K562 (cell line): Measurements from ENCODE around the gene MICU1. TPM values are rescaled to one million over a fixed set of nuclear protein-coding genes. Genes with fewer than 3 reads are reported as not detected.

ENCODE experiments used
- CREB3 ChIP-seq: fragments of 450-650 bp; conservative IDR thresholded peaks from 2 replicates; pipeline ENCODE4 v1.6.1; 2016; ENCODE audit warnings: missing genetic modification characterization, low read depth, mild to moderate bottlenecking, missing compliant biosample characterization, moderate library complexity
- KLF6 ChIP-seq: fragments of 250-450 bp; sonication (Bioruptor Pico); IDR thresholded peaks from 2 replicates; pipeline ENCODE4 v1.4.0; 2020; ENCODE audit warnings: mild to moderate bottlenecking, moderate library complexity, borderline replicate concordance
- MLLT1 ChIP-seq, 2 experiments: fragments of 450-650 bp; IDR thresholded peaks; 2 replicates each; pipeline ENCODE4 v1.6.1; 2016
- RAD21 ChIP-seq, 2 experiments: fragments of 250-450 bp in 1 of 2; fragments of 450-650 bp in 1 of 2; sonication (Bioruptor Pico) in 1 of 2; formaldehyde crosslinking in 1 of 2; IDR thresholded peaks in 1 of 2; conservative IDR thresholded peaks in 1 of 2; 2 replicates each; pipeline versions ENCODE4 v1.4.0 to v1.8.0; 2020 to 2022; ENCODE audit warnings: mild to moderate bottlenecking in 2 of 2, moderate library complexity in 1 of 2
- TEAD2 ChIP-seq: fragments of 450-650 bp; IDR thresholded peaks from 2 replicates; pipeline ENCODE4 v1.6.1; 2016; ENCODE audit warnings: missing genetic modification characterization, control low read depth, missing compliant biosample characterization
- ZNF134 ChIP-seq: fragments of 250-450 bp; sonication (Bioruptor Pico); conservative IDR thresholded peaks from 2 replicates; pipeline ENCODE4 v1.4.0; 2020
- ZNF175 ChIP-seq: fragments of 200-800 bp; sonication (Bioruptor generic); IDR thresholded peaks from 2 replicates; pipeline ENCODE4 v1.6.1; 2016; ENCODE audit warnings: low read depth, mild to moderate bottlenecking, missing genetic modification characterization, missing compliant biosample characterization
- ZNF224 ChIP-seq: sonication (generic); formaldehyde crosslinking; IDR thresholded peaks from 2 replicates; pipeline ENCODE4 v1.8.0; 2022; ENCODE audit warnings: mild to moderate bottlenecking, missing genetic modification reagents
- ZNF24 ChIP-seq: fragments of 450-650 bp; IDR thresholded peaks from 2 replicates; pipeline ENCODE4 v1.6.1; 2016
- ZNF707 ChIP-seq: fragments of 250-450 bp; sonication (Bioruptor Pico); conservative IDR thresholded peaks from 2 replicates; pipeline ENCODE4 v1.8.0; 2022; ENCODE audit warnings: inconsistent platforms, mild to moderate bottlenecking, moderate library complexity
- polyA plus RNA-seq, 8 experiments: library from polyadenylated mRNA; depleted of rRNA in 4 of 8; stranded (reverse) in 5 of 8; unstranded in 3 of 8; fragments of >200 nt; fragmentation: Nextera tagmentation in 2 of 8; fragmentation: Illumina TruSeq in 1 of 8; extraction: Ambion mirVana in 2 of 8; extraction: Trizol in 1 of 8; gene quantifications; 2 replicates each; pipeline versions ENCODE4 v1.2.1 to v1.2.3, GENCODE V29; 2011 to 2014; ENCODE audit warnings: inconsistent platforms in 1 of 8, missing spikeins in 1 of 8
- total RNA-seq, 7 experiments: library from RNA; depleted of rRNA in 6 of 7; stranded (reverse); fragments of >200 nt in 6 of 7; fragmentation: Illumina TruSeq in 2 of 7; extraction: Trizol in 2 of 7; gene quantifications; 2 replicates each; pipeline versions ENCODE4 v1.2.1 to v1.2.3, GENCODE V29; 2011 to 2021; ENCODE audit warnings: low replicate concordance in 1 of 7
- TF ChIP-seq, protein P1 (sequence below): sonication (generic); formaldehyde crosslinking; IDR thresholded peaks from 2 replicates; pipeline ENCODE4 v1.8.0; 2023; ENCODE audit warnings: mild to moderate bottlenecking, missing genetic modification reagents
- TF ChIP-seq, protein P2 (sequence below), 2 experiments: fragments of 450-650 bp; IDR thresholded peaks; 2 replicates each; pipeline ENCODE4 v1.6.1; 2018; ENCODE audit warnings: mild to moderate bottlenecking in 2 of 2, low read depth in 1 of 2; ENCODE audit not compliant: partially characterized antibody in 2 of 2
- TF ChIP-seq, protein P3 (sequence below), 2 experiments: fragments of 250-450 bp in 1 of 2; fragments of 450-650 bp in 1 of 2; sonication (Bioruptor Pico) in 1 of 2; IDR thresholded peaks; 2 replicates each; pipeline versions ENCODE4 v1.6.1 to v1.8.0; 2016 to 2021; ENCODE audit warnings: mild to moderate bottlenecking in 2 of 2, moderate library complexity in 2 of 2, missing compliant biosample characterization in 1 of 2, missing genetic modification characterization in 1 of 2

The MICU1 gene
- total and polyA plus RNA-seq, 9 of the 15 experiments (the other 6 are each of a cell fraction or from before 2014, with no cell fraction given), result 29.3 to 76.8 (median 48.4) TPM

DNA sequence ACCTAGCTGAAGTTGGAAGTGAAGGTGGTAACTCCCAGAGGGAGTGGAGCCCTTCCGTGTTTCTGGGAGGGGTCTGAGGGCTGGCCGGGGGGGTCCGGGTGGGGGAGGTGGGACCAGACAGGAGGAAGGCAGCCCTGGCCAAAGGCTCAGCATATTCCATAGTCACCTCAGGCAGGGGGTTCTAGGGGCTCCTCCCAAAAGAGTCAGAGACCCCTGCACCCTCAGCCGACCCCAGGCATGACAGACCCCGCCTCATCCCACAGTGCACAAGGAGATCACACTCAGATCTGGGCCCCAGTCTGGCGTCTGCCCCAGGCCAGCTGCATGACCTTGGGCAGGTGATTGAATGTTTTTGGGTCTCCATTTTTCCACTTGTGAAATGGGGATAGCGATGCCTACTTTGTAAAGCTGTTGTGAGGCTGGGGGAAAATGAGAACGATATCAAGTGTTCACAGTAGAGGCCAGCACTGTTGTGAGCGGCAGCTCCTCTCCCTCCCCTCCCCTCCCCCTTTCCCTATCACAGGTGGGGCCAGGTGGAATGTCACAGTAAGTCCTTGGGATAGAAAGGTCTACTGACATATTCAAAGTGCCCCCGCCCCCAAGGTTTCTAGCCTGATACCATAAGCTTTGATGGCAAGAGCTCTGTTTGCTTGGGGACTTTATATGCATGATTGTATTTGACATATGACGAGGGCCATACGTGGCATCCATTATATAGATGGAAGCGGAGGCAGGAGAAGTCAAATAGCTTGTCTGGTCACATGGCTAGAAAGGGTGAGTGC is 304.4 kb downstream of the MICU1 start (continued):
- TF ChIP-seq MLLT1 (IDR thresholded peaks at IDR 0.05), result peak; percentile 32 to 68; a peak in 2 of 4 replicates
- TF ChIP-seq, protein P1, sequence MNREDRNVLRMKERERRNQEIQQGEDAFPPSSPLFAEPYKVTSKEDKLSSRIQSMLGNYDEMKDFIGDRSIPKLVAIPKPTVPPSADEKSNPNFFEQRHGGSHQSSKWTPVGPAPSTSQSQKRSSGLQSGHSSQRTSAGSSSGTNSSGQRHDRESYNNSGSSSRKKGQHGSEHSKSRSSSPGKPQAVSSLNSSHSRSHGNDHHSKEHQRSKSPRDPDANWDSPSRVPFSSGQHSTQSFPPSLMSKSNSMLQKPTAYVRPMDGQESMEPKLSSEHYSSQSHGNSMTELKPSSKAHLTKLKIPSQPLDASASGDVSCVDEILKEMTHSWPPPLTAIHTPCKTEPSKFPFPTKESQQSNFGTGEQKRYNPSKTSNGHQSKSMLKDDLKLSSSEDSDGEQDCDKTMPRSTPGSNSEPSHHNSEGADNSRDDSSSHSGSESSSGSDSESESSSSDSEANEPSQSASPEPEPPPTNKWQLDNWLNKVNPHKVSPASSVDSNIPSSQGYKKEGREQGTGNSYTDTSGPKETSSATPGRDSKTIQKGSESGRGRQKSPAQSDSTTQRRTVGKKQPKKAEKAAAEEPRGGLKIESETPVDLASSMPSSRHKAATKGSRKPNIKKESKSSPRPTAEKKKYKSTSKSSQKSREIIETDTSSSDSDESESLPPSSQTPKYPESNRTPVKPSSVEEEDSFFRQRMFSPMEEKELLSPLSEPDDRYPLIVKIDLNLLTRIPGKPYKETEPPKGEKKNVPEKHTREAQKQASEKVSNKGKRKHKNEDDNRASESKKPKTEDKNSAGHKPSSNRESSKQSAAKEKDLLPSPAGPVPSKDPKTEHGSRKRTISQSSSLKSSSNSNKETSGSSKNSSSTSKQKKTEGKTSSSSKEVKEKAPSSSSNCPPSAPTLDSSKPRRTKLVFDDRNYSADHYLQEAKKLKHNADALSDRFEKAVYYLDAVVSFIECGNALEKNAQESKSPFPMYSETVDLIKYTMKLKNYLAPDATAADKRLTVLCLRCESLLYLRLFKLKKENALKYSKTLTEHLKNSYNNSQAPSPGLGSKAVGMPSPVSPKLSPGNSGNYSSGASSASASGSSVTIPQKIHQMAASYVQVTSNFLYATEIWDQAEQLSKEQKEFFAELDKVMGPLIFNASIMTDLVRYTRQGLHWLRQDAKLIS (CRISPR knock-in tag), result peak; percentile 79; the same call in 1 of the 2 replicates
- TF ChIP-seq RAD21 (CRISPR knock-in tag; conservative IDR thresholded peaks at IDR 0.05 in 1 of 2, IDR thresholded peaks at IDR 0.05 in 1 of 2), result peak in 1 of 2 experiments; percentile 19; a peak in 1 of 4 replicates
- peak; percentile 68 for TF ChIP-seq ZNF175 (CRISPR knock-in tag)
- peak; percentile 55; the same call in 1 of the 2 replicates for TF ChIP-seq ZNF24
- TF ChIP-seq ZNF134 (CRISPR knock-in tag), result 0 out of 2 replicates have a peak, but pooled peaks have one; percentile 9
- TF ChIP-seq TEAD2 (tag), result peak; percentile 58; the same call in 1 of the 2 replicates
- TF ChIP-seq CREB3, result peak; percentile 44; the same call in 1 of the 2 replicates
- TF ChIP-seq, protein P2, sequence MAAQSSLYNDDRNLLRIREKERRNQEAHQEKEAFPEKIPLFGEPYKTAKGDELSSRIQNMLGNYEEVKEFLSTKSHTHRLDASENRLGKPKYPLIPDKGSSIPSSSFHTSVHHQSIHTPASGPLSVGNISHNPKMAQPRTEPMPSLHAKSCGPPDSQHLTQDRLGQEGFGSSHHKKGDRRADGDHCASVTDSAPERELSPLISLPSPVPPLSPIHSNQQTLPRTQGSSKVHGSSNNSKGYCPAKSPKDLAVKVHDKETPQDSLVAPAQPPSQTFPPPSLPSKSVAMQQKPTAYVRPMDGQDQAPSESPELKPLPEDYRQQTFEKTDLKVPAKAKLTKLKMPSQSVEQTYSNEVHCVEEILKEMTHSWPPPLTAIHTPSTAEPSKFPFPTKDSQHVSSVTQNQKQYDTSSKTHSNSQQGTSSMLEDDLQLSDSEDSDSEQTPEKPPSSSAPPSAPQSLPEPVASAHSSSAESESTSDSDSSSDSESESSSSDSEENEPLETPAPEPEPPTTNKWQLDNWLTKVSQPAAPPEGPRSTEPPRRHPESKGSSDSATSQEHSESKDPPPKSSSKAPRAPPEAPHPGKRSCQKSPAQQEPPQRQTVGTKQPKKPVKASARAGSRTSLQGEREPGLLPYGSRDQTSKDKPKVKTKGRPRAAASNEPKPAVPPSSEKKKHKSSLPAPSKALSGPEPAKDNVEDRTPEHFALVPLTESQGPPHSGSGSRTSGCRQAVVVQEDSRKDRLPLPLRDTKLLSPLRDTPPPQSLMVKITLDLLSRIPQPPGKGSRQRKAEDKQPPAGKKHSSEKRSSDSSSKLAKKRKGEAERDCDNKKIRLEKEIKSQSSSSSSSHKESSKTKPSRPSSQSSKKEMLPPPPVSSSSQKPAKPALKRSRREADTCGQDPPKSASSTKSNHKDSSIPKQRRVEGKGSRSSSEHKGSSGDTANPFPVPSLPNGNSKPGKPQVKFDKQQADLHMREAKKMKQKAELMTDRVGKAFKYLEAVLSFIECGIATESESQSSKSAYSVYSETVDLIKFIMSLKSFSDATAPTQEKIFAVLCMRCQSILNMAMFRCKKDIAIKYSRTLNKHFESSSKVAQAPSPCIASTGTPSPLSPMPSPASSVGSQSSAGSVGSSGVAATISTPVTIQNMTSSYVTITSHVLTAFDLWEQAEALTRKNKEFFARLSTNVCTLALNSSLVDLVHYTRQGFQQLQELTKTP (IDR thresholded peaks at IDR 0.05; ENCODE audit: low read depth in 1 of 2, partially characterized antibody in 2 of 2), result peak in 1 of 2 experiments; percentile 50
- TF ChIP-seq ZNF707 (CRISPR knock-in tag), result 0 out of 2 replicates have a peak, but pooled peaks have one; percentile 40
- TF ChIP-seq, protein P3, sequence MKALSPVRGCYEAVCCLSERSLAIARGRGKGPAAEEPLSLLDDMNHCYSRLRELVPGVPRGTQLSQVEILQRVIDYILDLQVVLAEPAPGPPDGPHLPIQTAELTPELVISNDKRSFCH (CRISPR knock-in tag; IDR thresholded peaks at IDR 0.05), result no peak
- TF ChIP-seq, protein P3 (tag; IDR thresholded peaks at IDR 0.05), result peak; percentile 88; the same call in 1 of the 2 replicates
- peak; percentile 53; the same call in 1 of the 2 replicates for TF ChIP-seq KLF6 (CRISPR knock-in tag)
- TF ChIP-seq ZNF224 (CRISPR knock-in tag), result no peak
